GOT3 (cell line): ENCODE results near the gene PATZ1.
A peak's percentile ranks its signal among the peaks of the same experiment; 100 is the strongest.
"Not testable (repeated sequence)": the region's sequence is repeated elsewhere in the genome, so short reads cannot be mapped to it uniquely, and the experiment has no call there.

Experiments
- DNase-seq: peaks from one replicate; lab custom pipeline; 2025; ENCODE audit warnings: mixed read lengths; lab: John Stamatoyannopoulos, UW

PATZ1 gene, protein sequence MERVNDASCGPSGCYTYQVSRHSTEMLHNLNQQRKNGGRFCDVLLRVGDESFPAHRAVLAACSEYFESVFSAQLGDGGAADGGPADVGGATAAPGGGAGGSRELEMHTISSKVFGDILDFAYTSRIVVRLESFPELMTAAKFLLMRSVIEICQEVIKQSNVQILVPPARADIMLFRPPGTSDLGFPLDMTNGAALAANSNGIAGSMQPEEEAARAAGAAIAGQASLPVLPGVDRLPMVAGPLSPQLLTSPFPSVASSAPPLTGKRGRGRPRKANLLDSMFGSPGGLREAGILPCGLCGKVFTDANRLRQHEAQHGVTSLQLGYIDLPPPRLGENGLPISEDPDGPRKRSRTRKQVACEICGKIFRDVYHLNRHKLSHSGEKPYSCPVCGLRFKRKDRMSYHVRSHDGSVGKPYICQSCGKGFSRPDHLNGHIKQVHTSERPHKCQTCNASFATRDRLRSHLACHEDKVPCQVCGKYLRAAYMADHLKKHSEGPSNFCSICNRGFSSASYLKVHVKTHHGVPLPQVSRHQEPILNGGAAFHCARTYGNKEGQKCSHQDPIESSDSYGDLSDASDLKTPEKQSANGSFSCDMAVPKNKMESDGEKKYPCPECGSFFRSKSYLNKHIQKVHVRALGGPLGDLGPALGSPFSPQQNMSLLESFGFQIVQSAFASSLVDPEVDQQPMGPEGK

DNA sequence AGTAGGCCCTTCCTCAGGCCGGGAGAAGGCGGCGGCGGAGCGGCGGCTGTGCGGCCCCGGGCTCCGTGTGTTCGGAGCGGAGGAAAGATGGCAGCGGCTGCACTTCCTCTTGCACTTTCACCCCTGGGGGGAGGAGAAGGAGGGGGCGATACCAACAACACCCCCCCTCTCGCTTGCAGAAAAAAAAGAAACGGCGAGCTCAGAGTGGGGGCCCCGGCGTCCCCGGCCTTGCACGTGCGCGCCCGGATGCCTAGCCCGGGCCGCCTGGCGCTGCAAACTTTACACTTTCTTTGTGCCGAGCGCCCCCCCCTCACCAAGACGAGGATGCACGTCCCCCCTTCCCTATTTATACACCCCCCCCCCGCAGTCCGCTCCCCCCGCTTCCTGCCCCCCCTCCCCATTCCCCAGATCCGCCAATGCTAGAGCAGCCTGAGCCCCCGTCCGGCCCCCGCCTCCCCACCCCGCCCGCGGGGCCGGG is at the start of gene PATZ1:
Gene PATZ1, minus strand, starts transcription at position 92 of the 478 bp plus-strand sequence. CDS start 744 bp downstream, outside the sequence.
- peak; percentile 39 for DNase-seq

DNA sequence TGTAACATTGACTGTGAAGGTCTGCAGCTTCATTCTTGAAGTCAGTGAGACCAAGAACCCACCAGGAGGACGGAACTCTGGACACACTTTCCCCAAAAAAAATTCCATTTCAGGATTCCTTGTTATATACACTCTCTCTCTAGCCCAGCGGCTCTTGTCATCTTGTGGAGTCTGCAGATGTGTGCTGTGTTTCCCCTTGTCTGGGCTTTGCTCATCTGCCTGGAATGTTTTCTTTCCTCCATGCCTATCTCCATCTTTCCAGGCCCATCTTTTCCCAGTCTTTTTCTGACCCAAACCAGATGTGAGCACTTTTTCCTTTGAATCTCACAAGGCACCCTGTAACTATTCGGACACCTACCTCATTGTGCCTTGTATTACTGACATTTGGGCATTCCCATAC is 48.2 kb upstream of the PATZ1 start:
- DNase-seq: no peak

DNA sequence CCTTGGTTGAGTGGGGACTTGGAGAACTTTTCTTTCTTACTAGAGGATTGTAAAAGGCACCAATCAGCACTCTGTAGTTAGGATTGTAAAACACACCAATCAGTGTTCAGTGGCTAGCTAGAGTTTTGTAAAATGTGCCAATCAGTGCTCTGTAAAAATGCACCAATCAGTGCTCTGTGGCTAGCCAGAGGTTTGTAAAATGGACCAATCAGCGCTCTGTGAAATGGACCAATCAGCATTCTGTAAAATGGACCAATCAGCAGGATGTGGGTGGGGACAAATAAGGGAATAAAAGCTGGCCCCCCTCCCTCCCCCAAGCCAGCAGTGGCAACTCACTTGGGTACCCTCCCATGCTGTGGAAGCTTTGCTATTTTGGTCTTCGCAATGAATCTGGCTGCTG is 47.7 kb upstream of the PATZ1 start:
- no peak for DNase-seq

DNA sequence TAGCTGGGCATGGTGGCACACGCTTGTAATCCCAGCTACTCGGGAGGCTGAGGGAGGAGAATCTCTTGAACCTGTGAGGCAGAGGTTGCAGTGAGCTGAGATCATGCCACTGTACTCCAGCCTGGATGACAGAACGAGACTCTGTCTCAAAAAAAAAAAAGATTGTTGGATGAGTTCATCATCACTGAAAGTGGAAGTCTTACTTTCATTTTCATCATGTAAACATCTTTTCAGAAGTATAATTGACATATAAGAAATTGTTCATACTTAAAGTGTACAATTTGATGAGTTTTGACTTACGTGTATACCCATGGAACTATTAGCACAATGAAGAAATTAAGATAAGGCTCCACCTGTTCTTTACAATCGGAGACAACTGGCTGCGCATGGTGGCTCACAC is 32.5 kb upstream of the PATZ1 start:
- DNase-seq: not testable (repeated sequence)

DNA sequence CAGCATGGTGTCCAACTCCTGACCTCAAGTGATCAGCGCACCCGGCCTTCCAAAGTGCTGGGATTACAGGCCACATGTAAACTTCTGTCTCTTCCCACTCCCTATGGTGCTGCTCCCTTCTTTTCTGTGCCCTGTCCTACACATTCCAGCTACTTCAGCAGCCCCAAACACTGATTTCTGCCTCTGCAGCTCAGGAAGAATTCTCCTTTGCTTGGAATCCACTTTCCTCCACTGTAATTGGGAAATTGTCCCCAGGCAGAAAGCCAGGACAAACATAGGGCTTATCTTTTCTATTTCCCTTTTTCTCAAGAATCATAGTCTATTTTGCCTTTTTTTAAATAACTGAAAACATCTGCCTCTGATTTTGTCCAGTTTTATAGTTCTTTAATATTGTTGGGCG is 32.0 kb upstream of the PATZ1 start:
- no peak for DNase-seq

DNA sequence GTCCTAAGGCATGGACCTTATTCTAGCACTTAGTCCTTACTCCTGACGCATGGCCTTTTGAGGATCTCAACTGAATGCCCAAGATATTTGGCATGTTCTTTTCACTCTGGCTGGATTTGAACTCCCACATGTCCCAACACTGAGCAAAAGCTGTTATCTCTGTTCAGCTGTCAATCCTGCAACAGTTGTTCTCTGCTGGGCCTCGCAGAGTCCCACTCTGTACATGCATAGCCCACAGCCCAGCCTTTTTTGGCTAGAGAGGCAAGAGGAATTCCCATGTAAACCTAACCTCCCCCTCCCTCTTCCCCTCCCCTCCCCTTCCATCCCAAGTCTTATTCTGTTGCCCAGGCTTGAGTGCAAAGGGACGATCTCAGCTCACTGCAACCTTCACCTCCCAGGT is 31.5 kb upstream of the PATZ1 start:
- no peak for DNase-seq

DNA sequence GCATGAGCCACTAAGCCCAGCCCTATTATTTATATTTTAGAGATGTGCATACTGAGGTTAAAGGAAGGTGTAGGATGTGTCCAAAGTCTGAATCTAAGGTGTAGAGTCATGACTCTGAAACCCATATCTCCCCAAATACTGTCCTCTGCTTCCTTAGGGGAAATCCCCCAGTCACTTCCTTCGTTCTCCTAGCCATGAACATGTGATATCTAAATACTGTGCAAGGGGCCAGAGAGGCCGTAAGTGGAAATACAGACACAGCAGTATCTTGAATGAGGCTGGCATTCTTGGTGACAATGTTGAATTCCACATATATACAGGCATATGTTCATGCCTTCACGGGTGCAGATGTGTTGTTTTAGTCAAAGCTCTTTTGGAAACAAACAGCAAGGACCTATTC is 21.3 kb upstream of the PATZ1 start:
- DNase-seq: no peak

DNA sequence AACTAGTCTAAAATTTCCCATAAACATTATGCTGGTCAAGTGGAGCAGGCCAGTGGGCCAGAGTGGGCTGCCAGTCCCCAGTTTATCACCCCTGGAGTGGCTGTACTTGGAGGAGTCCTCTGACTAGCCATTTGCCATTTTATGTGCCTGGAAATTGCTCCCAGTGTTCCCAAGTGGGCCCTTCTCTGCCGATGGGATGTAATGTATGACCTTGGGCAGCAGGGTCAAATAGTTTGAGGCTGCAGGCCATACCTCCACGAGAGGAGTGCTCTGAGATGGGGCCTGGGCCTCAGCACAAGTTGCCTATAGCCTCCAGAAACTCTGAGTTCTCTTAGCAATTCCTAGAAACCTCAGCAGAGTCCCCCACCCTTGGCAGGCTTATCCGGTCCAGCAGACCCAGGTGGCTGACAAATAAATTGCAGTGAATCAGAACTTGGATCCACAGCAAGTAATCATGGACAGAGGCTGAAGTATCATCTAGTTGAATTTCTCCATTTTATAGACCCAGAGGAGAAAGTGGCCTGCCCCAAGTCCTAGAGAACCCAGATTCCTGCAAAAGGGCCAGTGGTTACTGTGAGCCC is 17.8 kb upstream of the PATZ1 start:
- no peak for DNase-seq

DNA sequence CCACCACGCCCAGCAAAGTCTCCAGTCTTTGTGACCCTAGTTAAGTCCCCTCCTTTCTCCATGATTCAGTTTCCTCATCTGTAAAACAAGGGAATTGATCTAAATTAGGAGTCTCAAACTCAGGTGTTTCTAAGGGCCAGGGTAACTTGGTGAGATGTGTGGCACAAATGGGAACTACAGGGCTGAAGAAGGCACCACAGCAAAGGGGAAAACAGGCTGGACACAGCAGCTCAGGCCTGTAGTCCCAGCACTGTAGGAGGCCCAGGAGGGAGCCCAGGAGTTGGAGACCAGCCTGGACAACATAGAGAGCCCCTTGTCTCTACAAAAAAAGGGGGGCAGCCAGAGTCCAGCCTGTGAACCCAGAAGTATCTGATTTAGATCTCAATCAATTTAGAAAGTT is 15.6 kb upstream of the PATZ1 start:
- no peak for DNase-seq

DNA sequence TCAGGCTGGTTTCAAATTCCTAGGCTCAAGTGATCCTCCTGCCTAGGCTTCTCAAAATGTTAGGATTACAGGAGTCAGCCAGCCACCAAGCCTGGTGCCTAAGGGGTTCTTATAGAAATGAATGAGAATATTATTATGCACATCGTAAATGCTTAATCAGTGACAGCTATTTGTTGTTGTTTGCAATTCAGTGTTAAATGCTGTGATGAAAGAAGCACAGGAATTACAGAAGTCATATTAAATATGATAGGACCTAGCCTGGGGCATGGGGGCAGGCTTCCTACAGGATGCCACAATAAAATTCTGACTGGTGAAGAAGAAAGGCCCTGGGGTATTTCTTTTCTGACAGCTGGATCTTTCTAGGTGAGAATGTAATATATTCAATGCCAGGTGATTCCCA is 13.9 kb upstream of the PATZ1 start:
- no peak for DNase-seq

DNA sequence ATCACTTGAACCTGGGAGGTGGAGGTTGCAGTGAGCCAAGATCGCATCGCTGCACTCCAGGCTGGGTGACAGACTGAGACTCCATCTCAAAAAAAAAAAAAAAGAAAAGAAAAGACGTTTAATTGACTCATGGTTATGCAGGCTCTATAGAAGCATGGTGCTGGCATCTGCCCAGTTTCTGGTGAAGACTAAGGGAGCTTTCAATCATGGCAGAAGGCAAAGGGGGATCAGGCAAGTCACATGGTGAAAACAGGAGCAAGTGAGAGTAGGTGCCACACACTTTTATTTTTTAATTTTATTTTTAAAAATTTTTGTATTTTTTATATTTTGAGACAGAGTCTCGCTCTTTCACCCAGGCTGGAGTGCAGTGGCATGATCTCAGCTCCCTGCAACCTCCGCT is 8.4 kb upstream of the PATZ1 start:
- no peak for DNase-seq

DNA sequence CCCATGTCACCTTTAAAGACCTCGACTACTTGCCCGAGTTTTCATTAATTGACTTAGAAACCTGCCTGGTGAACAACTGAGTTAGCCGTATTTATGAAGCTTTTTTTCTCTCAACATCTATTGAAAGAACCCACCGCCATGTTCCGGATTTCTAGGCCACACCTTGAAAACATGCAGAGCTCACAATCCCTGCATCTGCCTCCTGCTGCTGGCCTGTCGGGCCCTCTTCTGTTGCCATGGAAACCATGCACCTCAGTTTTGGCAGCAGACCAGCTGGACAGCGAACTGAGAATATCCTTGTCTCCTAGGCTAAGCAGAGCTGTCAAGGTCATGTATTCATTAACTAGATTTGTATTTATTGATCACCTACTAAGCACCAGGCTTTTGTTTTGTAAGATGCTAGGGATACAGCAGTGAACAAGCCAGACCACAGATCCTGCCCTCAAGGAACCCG is 4.3 kb upstream of the PATZ1 start:
- no peak for DNase-seq

DNA sequence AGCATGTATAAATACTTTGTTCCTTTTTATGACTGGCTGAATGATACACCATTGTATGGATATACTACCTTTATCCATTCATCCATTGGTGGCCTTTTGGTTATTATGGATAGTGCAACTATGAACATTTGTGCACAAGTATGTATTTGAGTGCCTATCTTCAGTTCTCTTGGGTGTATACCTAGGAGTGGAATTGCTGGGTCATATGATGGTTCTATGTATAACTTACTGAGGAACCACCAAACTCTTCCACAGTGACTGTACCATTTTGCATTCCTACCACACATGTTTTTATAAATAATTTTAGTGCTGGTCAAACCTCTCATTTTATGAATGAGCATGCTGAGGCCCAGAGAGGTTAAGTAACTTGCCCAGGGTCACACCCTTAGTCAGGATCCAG is 3.8 kb upstream of the PATZ1 start:
- no peak for DNase-seq

DNA sequence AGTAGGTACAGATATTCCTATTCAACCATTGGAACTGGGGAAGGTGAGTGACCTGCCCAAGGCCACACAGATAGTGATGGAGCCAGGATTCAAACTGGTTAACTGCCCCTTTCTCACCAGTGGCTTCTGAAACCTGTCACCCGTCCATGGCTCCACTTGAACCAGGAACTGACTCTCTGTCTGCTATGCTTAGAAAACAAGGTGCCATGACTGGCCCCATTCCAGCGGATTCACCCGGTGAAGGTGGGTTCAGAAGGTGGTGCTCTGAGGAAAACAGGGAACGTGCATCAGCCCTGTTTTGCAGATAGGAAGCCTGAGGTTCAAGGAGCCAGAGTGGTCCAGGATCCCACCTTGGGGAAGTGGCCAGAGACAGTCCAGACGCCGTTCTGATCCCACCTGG is 2.6 kb upstream of the PATZ1 start:
- no peak for DNase-seq

DNA sequence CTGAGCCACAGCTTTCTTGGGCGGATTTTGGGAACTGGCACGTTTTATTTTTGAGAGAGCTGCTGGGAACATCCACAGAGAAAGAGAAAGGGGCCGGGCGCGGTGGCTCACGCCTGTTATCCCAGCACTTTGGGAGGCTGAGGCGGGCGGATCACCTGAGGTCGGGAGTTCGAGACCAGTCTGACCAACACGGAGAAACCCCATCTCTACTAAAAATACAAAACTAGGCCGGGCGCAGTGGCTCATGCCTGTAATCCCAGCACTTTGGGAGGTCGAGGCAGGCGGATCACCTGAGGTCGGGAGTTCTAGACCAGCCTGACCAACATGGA is 1.8 kb upstream of the PATZ1 start:
- DNase-seq: not testable (repeated sequence)

DNA sequence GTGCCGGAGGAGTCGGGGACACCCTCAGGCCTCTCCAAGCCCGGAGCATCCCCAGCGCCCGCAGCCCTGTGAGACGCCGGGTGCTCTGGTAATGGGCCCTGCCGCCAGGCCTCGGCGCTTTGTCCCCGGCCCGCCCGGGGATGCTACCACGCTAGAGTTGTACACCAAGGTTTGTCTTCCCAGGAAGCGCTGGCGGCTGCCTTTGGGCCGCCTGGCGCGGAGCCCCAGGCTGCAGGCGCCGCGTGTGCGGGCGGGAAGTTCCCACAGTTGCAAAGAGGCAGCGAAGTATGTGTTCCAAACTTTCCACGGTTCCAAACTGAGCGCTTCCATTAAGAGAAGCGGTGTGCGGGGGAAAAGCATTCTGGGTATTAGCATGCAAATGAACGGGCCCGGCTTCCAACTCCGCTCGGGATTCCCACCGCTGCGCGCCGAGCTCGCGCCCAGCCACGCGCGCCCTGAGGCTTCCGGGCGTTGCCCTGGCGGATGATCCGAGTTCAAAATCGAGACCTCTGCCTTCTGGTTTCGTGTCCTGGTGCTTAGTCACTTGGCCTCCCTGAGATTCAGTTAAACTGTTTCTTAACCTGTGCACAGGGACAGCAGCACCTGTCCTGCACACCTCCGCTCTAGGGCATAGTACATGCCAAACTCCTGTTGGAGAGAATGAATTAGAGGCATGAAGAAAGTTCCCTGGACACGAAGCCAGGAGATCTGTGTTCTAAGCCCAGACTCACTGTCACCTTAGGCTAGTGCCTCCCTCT is 1.3 kb upstream of the PATZ1 start:
- DNase-seq: peak; percentile 31

DNA sequence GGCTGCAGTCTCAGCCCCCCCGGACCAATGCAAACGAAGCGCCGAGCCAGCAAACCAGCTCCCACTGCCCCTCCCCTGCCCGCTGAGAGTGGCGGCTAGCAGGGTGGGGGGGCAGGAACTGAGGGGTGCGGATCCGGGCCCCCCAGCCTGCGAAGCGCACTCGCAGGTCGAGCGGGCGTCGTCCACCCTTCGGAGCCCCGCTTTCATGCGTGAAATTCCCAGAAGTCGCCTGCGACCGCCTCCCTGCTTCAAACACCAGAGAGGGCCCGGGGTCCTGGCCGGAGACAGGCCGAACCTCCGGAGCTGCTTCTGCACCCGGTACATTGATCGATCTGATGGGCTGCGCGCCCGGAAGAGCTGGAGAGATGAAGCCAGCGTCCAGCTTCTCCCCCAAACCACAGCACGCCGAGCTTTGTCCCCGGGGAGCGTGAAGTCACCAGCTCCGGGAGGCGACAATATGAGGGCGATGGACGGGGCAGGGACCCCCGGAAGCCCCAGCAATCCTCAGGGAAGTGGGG is 646 bp upstream of the PATZ1 start:
- no peak for DNase-seq

DNA sequence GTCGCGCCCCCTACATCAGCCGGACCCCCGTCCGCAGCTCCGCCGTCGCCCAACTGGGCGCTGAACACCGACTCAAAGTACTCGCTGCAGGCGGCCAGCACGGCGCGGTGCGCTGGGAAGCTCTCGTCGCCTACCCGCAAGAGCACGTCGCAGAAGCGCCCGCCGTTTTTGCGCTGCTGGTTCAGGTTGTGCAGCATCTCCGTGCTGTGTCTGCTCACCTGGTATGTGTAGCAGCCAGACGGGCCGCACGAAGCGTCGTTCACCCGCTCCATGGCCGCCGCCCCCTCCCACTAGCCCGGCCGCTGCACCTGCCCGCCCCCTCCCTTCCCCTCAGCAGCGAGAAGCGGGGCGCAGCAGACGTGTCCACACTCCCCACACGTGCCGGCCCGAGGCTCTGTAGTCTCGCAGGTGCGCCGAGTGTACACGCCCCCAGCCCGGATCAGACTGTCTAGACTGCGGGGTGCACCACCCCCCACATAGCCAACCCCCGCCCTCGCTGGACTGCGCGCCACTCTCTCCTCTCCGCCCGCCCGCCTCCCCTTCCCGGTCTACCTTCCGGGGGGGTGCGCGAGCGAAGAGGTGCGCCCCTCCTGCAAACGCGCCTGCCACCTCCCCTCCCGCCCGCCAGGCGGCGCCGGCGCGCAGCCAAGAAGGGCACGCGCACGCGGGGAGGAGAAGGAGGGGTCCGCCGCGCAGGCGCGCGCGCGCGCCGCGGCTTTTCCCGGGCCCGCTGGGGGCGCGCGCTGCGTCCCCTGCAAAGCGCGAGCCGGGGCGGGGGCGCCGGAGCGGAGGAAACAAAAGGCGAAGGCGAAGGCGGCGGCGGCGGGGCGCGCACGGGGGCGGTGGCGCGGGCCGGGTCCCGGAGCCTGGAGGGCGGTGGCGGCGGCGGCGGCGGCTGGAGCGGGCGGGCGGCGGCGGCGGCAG is 553 bp downstream of the PATZ1 start:
- peak; percentile 43 for DNase-seq

DNA sequence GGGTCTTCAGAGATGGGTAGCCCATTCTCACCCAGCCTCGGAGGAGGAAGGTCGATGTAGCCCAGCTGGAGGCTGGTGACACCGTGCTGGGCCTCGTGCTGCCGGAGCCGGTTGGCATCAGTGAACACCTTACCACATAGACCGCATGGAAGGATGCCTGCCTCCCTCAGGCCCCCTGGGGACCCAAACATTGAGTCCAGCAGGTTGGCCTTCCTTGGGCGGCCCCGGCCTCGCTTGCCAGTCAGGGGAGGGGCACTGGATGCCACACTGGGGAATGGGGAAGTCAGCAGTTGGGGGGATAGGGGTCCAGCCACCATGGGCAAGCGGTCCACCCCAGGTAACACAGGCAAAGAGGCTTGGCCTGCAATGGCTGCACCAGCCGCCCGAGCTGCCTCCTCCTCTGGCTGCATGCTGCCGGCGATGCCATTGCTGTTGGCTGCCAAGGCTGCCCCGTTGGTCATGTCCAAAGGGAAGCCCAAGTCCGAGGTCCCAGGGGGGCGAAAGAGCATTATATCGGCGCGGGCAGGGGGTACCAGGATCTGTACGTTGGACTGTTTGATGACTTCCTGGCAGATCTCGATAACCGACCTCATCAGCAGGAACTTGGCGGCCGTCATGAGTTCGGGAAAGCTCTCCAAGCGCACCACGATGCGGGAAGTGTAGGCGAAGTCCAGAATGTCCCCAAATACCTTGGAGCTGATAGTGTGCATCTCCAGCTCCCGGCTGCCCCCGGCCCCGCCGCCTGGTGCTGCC is 1.4 kb downstream of the PATZ1 start:
- no peak for DNase-seq

DNA sequence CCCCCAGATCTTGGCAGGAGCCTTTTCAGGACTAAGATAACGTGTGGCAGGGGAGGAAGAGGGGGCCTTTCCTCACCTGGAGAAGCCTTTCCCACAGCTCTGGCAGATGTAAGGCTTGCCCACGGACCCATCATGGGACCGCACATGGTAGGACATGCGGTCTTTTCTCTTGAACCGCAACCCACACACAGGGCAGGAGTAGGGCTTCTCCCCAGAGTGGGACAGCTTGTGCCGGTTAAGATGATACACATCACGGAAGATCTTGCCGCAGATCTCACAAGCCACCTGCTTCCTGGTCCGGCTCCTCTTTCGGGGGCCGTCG is 1.9 kb downstream of the PATZ1 start:
- DNase-seq: no peak
